Lower lobe of right lung (tissue), 2 donors: ENCODE results near the gene TSPAN5. TPM values are rescaled to one million over a fixed set of nuclear protein-coding genes. Genes with fewer than 3 reads are reported as not detected.

ENCODE experiments used
- ATAC-seq, 2 donors: fragments of 200-7000 bp; cut with Tn5 transposase; one replicate each; pipeline ENCODE4 v1.9.1; 2020 to 2022; ENCODE audit warnings: mild to moderate bottlenecking in 2 of 2, moderate library complexity in 2 of 2
- DNase-seq: peaks from one replicate; pipeline ENCODE4 v3.0.0-alpha.2; 2020
- H3K27ac ChIP-seq: fragments of 200-600 bp; one replicate; pipeline ENCODE4 v1.8.0; 2022
- H3K27me3 ChIP-seq: fragments of 200-600 bp; one replicate; pipeline ENCODE4 v1.8.0; 2022; ENCODE audit warnings: low read depth
- H3K36me3 ChIP-seq: fragments of 200-600 bp; one replicate; pipeline ENCODE4 v1.8.0; 2022; ENCODE audit warnings: mild to moderate bottlenecking
- H3K4me1 ChIP-seq: fragments of 200-600 bp; one replicate; pipeline ENCODE4 v1.8.0; 2022
- H3K4me3 ChIP-seq: fragments of 200-600 bp; one replicate; pipeline ENCODE4 v1.8.0; 2022; ENCODE audit warnings: mild to moderate bottlenecking
- H3K9me3 ChIP-seq: fragments of 200-600 bp; one replicate; pipeline ENCODE4 v1.8.0; 2022
- intact Hi-C: fragments of 100-400 bp; cut with DNase I; formaldehyde crosslinking; loops from one replicate; pipeline ENCODE4 v1.11.0; 2022
- total RNA-seq: library from RNA; stranded (reverse); fragmentation: NEBNext Ultra II Directional; extraction: Animal tissue kit (Norgen Biotek cat#: 25700); gene quantifications from one replicate; pipeline ENCODE4 v1.2.1, GENCODE V29; 2021
- TF ChIP-seq, protein P1 (sequence below): fragments of 200-600 bp; IDR thresholded peaks from one replicate; pipeline ENCODE4 v1.8.0; 2022; ENCODE audit warnings: antibody characterized with exemption, mild to moderate bottlenecking
- donor health status: DM: no; HTN: yes; CAD: no; lungs with severe emphysema.

Gene TSPAN5
- total RNA-seq, 1 donor from 2014 or later, result 5.7 TPM

DNA sequence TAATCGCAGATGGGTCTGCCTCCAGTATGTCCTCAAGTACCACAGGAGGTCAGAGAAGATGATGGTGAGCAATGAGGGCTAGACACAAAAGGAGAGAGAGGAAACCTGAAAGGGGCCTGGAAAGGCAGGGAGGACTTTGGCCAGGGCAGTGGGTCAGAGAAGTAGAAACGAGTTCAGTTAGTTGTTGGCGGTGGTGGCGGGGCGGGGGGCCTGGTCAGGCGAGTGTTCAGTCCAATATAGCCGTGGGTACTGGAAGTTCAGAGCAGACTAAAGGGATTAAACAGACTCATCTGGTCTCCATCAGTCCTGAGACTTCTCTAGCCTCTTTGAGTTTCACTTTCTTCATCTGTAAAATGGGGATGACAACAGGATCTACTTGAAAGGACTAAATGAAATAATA, 90.8 kb downstream of the TSPAN5 start:
- Histone ChIP-seq H3K4me1 (no peaks in the 10 kb centered on the region), H3K36me3 (no peaks in the 10 kb centered on the region), H3K27me3 (no peaks in the 10 kb centered on the region), H3K27ac (no peak overlapping the region), H3K9me3 (no peaks in the 10 kb centered on the region), H3K4me3 (no peak overlapping the region)
- ATAC-seq, result no peak
- TF ChIP-seq, protein P1, sequence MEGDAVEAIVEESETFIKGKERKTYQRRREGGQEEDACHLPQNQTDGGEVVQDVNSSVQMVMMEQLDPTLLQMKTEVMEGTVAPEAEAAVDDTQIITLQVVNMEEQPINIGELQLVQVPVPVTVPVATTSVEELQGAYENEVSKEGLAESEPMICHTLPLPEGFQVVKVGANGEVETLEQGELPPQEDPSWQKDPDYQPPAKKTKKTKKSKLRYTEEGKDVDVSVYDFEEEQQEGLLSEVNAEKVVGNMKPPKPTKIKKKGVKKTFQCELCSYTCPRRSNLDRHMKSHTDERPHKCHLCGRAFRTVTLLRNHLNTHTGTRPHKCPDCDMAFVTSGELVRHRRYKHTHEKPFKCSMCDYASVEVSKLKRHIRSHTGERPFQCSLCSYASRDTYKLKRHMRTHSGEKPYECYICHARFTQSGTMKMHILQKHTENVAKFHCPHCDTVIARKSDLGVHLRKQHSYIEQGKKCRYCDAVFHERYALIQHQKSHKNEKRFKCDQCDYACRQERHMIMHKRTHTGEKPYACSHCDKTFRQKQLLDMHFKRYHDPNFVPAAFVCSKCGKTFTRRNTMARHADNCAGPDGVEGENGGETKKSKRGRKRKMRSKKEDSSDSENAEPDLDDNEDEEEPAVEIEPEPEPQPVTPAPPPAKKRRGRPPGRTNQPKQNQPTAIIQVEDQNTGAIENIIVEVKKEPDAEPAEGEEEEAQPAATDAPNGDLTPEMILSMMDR, result no peak
- intact Hi-C loops, result no loop called here
- DNase-seq, result no peak

DNA sequence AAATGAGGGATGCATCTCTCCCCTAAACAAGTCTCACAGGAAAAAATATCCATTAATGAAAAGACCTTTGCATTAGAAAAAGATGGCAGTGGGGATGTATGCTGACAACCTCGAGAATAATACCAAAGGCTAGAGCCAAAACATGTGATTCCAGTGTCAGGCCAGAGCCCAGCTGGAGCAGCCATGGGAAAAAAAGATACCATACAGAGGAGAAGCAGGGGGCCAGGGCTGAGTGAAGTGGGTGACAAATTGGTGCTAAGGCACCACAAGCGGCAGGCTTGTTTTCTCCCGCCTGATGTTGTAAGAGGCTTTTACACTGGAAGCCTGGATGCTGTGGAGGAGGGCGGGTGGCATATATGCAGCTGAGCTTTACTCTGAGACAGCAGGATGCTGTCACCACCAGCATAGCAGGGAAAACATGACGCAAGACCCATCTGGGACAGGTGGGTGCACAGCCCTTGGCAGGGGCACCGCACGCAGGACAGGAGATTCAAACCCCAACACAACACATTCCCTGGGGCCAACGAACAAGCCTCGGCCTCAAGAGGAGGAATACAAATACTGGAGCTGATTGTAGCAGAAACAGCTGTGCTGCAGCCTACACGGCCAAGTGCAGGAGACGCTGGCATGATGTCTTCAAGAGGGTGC, 91.9 kb downstream of the TSPAN5 start:
- Histone ChIP-seq H3K4me1 (no peaks in the 10 kb centered on the region), H3K4me3 (no peak overlapping the region), H3K27ac (no peak overlapping the region), H3K9me3 (no peaks in the 10 kb centered on the region), H3K36me3 (no peaks in the 10 kb centered on the region), H3K27me3 (no peaks in the 10 kb centered on the region)
- intact Hi-C loops, result no loop called here
- DNase-seq (no peak), ATAC-seq (peak in 1 of 2 donors; percentile 20)
- TF ChIP-seq, protein P1, result no peak

DNA sequence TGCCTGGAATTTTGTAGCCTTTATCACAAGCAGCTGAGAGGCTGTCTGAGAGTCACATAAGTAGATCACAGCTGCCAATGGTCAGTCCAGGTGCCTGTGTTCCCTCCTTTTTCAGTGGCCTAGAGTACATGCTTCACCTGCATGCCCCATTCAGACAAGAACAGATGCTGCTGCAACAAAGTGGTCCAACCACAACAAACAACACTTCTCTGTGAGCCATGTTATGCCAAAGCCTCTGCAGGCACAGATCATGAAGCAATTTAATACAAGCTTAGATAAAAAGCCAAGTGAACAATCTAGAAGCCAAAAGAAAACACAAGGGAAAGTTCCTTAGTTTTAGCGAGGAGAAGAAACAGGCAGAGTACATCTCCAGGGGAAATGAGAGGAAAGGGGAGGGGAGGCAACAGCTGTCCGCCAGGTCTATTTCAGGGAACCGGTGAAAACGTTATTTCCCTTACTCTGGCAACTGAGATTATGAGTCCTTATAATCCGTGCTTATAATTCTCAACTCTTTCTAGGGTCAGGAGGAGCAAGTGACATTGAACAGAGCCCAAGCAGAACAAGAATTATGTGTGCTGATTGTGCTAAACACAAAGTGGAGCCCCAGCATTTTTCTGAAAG, 92.6 kb downstream of the TSPAN5 start:
- peak; percentile 42 to 46 for ATAC-seq
- TF ChIP-seq, protein P1, result no peak
- Histone ChIP-seq H3K4me3 (no peak overlapping the region), H3K27me3 (no peaks in the 10 kb centered on the region), H3K9me3 (no peaks in the 10 kb centered on the region), H3K4me1 (no peaks in the 10 kb centered on the region), H3K27ac (no peak overlapping the region), H3K36me3 (no peaks in the 10 kb centered on the region)
- DNase-seq, result no peak
- intact Hi-C loops, result no loop called here

DNA sequence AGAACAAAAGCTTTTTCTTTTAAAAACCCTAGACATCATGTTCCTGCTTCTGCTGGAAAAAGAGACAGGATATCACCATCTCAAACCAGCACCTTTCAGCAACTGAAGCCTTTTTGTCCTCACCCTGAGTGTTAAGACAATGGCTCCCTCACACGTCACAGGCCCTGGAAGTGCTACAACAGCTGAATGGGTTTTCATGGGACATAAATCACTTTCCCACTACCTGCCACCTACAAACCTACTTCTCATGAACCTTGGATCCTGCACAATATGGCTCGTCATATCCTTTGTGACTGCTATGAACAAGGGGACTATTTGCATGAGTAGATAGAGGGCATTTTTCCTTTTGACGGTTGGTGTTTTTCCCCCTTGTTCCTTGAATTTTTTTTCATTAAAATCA, 93.6 kb downstream of the TSPAN5 start:
- intact Hi-C loops, result no loop called here
- TF ChIP-seq, protein P1, result no peak
- Histone ChIP-seq H3K27me3 (no peaks in the 10 kb centered on the region), H3K27ac (no peak overlapping the region), H3K9me3 (no peaks in the 10 kb centered on the region), H3K4me3 (no peak overlapping the region), H3K4me1 (no peaks in the 10 kb centered on the region), H3K36me3 (no peaks in the 10 kb centered on the region)
- DNase-seq (no peak), ATAC-seq (no peak)

DNA sequence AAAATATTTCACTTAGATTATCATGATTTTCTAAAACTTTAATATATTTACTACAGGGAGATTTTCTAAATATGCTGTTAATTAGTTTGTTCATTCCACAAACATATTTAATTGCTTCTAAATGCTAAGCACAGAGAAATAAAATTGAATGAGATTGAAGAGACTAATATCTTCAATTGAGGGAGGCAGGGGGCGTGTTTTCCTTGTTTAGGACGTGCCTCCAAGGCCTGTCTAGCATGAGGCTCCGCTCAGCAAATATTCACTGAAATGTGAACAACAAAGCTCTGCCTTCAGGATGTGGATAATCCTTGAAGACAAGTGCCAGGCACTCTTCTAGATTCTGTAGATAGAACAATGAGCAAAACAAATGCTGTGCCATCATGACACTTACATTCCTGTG, 98.1 kb downstream of the TSPAN5 start:
- H3K9me3 ChIP-seq, result no peaks in the 10 kb centered on the region
- no peaks in the 10 kb centered on the region for H3K4me1 ChIP-seq
- H3K27me3 ChIP-seq, result no peaks in the 10 kb centered on the region
- no peak overlapping the region for H3K4me3 ChIP-seq
- ATAC-seq, result no peak
- intact Hi-C loops, result no loop called here
- H3K36me3 ChIP-seq, result no peaks in the 10 kb centered on the region
- H3K27ac ChIP-seq, result no peak overlapping the region
- TF ChIP-seq, protein P1, result no peak
- DNase-seq, result no peak
